ENCODE results near the gene ZNF697. TPM values are rescaled to one million over a fixed set of nuclear protein-coding genes. Genes with fewer than 3 reads are reported as not detected.
"Not testable (repeated sequence)": the region's sequence is repeated elsewhere in the genome, so short reads cannot be mapped to it uniquely, and the experiment has no call there.

ZNF697 gene
- total and polyA plus RNA-seq, 2 of the 4 experiments (the other 2 are of a cell fraction), result 6.2 to 10.2 TPM

DNA sequence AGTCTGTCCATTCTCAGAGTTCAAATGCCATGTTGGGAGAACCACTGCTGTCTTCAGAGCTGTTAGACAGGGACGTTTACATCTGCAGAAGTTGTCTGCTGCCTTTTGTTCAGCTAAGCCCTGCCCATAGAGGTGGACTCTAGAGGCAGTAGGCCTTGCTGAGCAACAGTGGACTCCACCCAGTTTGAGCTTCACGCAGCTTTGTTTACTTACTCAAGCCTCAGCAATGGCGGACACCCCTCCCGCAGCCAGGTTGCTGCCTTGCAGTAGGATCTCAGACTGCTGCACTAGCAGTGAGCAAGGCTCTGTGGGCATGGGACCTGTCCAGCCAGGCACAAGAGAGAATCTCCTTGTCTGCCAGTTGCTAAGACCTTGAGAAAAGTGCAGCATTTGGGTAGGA, 48.8 kb upstream of the ZNF697 start:
- H3K36me3 ChIP-seq (ENCODE audit: control insufficient read depth, insufficient read depth, low read length); BruUV-seq (replicated peaks); H3K79me1 ChIP-seq (ENCODE audit: low read depth in 1 of 2, low read length in 2 of 2); H3K4ac ChIP-seq (ENCODE audit: low read depth, low read length); POLR2A ChIA-PET (ENCODE audit: unreplicated experiment); H3K14ac ChIP-seq (replicated peaks; ENCODE audit: low read depth, low read length); ATAC-seq (ENCODE audit: low read depth); H2AK5ac ChIP-seq (ENCODE audit: low read depth, low read length); H3K27ac ChIP-seq (ENCODE audit: insufficient read depth, low read length); H3K9ac ChIP-seq (ENCODE audit: low read depth, low read length); in situ Hi-C loops (cut with MboI; ENCODE audit: low sequenced_read_pairs); H4K20me1 ChIP-seq (ENCODE audit: insufficient read depth, low read length); H2BK20ac ChIP-seq (ENCODE audit: low read depth, low read length); H3K4me1 ChIP-seq (ENCODE audit: control insufficient read depth, insufficient read depth, low read length); H4K8ac ChIP-seq (ENCODE audit: low read depth in 2 of 2, low read length in 2 of 2); H2BK5ac ChIP-seq (ENCODE audit: low read depth, low read length, poor library complexity, severe bottlenecking); H2AFZ ChIP-seq (replicated peaks; ENCODE audit: low read length, poor library complexity); H3K9me3 ChIP-seq (ENCODE audit: control insufficient read depth, insufficient read depth, low read length); H3K18ac ChIP-seq (ENCODE audit: low read depth, low read length); H3K4me2 ChIP-seq (ENCODE audit: low read depth, low read length); H4K5ac ChIP-seq (ENCODE audit: low read depth, low read length); DNase-seq; CTCF ChIA-PET; H3K9me1 ChIP-seq (ENCODE audit: insufficient read depth, low read length); H4K91ac ChIP-seq (ENCODE audit: insufficient read depth, low read depth, low read length); H3K4me3 ChIP-seq (ENCODE audit: insufficient read depth, low read depth, low read length); H3K56ac ChIP-seq (ENCODE audit: extremely low read depth, insufficient read depth, low read length); intact Hi-C loops (cut with micrococcal nuclease); H2BK15ac ChIP-seq (ENCODE audit: low read depth, low read length); H2BK120ac ChIP-seq (ENCODE audit: low read depth, low read length); H2AK9ac ChIP-seq (replicated peaks; ENCODE audit: low read depth, low read length, poor library complexity); H3K23ac ChIP-seq (ENCODE audit: low read depth, low read length); dilution Hi-C loops (cut with HindIII; ENCODE audit: low sequenced_read_pairs, unreplicated experiment): not testable (repeated sequence)
- 20% methylated on average over 1 of the region's 4 CpGs; no CpG with 5 or more reads in 1 of the 2 experiments for WGBS, 2 experiments (ENCODE audit: extremely low coverage in 2 of 2, insufficient read length in 1 of 2)
- H3K27me3 ChIP-seq (ENCODE audit: control insufficient read depth, insufficient read depth, low read length), result peaks cover 12% of the 10 kb centered on the region

Data from IMR-90 (cell line).